Measurements from ENCODE around the gene HOOK1.
"Not testable (repeated sequence)": the region's sequence is repeated elsewhere in the genome, so short reads cannot be mapped to it uniquely, and the experiment has no call there.

Gene HOOK1

DNA sequence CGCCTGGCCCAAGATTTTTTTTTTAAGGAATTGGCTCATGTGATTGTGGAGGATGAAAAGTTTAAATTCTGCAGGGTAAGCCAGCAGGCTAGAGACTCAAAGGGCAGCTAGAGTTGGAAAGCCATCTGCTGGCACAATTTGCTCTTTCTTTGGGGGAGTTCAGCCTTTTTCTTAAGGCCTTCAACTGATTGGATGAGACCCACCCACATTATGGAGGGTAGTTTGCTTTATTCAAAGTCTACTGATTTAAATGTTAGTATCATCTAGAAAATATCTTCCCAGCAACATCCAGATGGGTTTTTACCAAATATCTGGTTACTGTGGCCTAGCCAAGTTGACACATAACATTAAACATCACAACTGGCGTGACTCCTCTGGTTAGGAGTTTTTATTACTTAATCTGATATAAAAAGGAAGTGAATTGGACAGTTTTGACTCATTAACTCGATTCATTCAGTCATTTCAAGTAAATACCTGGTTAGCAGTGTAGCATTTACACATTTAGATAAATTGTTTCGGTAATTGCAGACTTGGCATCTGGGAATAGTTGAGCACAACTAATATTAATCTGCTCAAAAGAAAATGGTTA is 12.4 kb downstream of the HOOK1 start:
- DNase-seq = no peak

DNA sequence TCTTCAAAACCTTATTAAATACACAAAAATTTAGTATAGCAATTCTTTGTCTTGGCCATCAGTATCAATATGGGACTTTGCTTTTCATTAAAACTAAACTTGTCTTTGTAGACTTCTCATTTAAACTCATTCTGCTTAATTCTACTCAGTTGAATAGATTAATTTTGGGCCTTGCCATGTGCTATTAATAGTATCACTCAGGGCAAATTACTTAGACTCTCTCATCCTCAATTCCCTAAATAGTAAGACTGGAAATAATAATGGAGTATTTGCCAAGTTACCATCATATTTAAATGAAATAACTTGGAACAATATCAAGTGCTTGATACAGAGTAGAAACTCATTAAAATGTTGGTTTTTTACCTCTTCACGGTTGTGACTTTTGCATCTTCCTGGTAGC is 13.4 kb downstream of the HOOK1 start:
- no peak for DNase-seq

DNA sequence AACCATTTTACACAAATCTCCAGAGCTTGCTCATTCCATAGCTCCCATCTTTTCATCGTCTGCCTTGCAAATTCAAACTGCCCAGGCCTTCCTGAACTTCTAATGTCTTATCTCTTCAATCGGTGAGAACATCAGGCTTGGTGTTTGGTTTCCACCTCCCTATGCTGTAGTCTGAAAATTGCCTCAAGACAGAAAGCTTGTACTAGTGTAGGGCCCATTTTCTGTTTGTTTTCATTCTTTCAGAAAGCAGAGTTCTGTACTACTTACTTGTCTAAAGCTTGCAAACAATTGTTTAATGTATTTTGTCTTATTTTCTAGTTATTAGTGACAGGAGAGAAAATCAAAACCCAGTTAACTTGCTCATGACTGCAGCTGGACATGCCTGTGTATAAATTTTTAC is 16.8 kb downstream of the HOOK1 start:
- no peak for DNase-seq

DNA sequence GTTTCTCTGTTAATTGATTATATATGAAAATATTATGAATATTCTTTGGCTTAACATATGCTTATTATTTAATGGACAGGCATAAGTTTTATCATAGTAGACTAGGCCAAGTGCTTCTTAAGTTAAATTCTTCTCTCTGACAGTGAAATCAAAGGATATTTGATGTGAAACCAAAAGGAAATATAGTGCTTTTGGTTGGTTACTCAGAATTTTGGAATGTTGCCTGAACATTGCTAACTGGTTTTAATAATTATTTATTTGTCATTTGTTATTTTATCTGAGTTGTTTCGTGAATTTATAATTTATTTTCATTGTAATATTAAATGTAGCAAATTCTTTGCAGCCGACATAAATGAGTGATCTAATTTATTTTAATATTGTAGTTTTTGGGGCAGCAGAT is 18.3 kb downstream of the HOOK1 start:
- no peak for DNase-seq

DNA sequence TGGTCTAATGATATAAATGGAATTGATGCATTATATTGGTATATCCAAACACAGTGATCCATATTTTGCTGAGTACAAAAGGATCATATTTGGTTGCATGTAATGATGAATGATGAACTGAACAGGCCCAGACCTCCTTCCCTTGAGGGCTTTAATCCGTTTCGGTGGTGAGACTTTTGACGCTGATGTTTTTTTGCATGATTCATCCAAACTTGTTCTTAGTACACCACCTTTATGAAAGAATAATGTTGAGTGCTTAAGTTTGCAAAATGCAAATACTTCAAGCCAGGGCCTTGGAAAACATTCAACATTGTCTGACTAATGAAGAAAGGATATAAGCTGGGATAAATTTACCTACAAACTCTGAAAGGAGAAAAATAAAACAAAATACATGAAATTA is 19.2 kb downstream of the HOOK1 start:
- no peak for DNase-seq

DNA sequence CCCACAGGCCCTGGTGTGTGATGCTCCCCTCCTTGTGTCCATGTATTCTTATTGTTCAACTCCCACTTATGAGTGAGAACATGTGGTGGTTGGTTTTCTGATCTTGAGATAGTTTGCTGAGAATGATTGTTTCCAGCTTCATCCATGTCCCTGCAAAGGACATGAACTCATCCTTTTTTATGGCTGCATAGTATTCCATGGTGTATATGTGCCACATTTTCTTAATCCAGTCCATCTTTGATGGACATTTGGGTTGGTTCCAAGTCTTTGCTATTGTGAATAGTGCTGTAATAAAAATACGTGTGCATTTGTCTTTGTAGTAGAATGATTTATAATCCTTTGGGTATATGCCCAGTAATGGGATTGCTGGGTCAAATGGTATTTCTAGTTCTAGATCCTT is 23.1 kb downstream of the HOOK1 start:
- DNase-seq = not testable (repeated sequence)

DNA sequence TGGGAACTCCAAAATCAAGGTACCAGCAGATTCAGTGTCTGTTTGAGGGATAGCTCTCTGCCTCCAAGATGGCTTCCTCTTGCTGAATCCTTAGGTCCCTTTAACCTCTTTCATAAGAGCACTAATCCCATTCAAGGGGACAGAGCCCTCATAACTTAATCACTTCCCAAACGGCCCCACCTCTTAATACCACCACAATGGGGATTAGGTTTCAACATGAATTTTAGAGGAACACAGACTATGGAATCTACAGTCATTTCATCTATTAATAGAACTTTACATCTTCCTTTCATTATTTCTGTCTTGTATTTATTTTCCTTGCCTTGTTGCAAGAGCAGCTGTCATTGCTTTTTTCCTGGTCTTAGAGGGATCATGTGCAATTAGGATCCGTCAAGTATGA is 30.3 kb downstream of the HOOK1 start:
- DNase-seq = no peak

DNA sequence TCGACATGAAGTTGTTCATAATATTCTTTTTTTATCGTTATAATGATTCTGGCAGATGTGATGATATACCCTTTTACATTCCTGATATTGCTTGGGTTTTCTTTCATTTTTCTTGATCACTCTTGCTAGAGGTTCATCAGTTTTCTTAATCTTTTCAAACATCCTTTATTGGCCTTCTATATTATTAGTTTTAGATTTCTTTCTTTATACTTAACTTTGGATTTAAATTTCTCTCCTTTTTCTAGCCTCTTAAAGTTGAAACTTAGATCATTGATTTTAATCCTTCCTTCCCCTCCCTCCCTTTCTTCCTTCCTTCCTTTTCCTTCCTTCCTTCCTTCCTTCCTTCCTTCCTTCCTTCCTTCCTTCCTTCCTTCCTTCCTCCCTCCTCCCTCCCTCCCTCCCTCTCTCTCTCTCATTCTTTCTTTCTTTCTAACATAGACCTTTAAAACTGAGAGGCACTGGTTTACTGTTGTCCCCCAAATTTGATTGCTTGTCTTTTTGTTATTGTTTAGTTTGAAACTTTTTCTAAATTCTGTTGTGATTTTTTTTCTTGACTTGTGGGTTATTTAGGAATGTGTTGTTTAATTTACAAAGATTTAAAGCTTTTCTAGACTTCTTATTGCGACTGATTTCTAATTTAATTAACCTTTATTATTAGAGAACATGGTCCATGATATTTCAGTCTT is 31.6 kb downstream of the HOOK1 start:
- no peak for DNase-seq

DNA sequence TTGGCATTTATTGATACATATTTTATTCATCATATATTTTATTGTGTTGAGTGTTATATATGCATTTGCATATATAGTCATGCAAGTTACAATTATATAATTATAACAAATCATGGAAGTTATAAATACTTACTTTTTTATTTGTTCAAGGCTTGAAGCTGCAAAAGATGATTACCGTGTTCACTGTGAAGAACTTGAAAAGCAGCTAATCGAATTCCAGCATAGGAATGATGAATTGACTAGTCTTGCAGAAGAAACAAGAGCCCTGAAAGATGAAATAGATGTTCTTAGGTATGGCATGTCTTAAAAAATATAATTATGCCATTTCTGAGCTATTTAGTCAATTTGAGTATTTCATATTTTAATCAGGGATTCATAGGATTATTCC is 32.1 kb downstream of the HOOK1 start:
- no peak for DNase-seq

DNA sequence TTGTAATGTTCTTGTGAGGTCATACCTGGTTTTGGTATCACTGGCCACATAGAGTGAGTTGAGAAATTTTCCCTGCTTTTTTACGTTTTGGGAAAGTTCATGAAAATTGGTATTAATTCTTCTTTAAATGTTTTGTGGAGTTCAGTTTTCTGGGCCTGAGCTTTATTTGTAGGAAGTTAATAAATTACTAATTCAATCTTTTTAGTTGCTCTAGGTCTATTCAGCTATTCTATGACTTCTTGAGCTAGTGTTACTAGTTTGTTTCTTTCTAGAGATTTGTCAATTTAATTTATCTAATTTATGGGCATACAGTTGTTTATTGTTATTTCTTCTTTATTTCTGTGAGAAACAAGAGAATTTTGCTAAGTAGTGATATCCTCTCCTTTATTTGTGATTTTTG is 37.4 kb downstream of the HOOK1 start:
- DNase-seq = no peak

DNA sequence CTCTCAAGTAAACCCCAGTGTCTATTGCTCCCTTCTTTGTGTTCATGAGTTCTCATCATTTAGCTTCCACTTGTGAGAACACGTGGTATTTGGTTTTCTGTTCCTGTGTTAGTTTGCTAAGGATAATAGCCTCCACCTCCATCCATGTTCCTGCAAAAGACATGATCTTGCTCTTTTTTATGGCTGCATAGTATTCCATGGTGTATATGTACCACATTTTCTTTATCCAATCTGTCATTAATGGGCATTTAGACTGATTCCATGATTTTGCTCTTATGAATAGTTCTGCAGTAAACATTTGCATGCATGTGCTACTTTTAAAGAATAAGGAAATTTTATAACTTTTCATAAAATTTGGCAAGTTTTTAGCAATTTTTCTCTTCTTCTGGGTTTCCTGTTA is 40.5 kb downstream of the HOOK1 start:
- DNase-seq = not testable (repeated sequence)

DNA sequence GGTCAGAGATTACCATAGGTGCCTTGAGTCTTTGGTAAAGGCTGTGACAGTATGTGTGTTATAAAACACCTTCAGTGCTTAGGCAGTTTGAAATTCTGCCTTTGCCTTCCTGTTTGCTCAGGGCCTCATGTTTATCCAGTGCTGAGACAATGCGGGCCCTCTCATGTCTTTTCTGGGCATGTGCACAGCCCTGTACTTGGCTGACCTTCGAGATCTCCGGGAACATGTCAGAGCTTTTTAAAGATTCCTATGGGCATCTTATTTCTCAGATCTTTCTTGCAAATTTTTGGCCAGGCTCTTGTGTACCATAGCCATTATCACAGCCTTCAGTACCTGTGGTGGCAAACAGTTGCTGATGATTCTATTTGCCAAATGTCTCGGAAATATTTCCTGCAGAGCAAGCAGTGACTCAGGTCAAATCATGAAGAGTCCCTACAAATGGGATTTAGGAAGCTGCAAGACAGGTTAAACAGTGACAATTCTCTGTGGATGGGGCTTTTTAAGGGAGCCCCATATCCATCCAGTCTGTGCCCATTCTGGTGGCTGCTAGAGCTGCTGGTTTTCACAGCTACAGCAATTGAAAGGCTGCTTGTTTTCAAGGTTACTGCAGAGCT is 42.1 kb downstream of the HOOK1 start:
- no peak for DNase-seq

DNA sequence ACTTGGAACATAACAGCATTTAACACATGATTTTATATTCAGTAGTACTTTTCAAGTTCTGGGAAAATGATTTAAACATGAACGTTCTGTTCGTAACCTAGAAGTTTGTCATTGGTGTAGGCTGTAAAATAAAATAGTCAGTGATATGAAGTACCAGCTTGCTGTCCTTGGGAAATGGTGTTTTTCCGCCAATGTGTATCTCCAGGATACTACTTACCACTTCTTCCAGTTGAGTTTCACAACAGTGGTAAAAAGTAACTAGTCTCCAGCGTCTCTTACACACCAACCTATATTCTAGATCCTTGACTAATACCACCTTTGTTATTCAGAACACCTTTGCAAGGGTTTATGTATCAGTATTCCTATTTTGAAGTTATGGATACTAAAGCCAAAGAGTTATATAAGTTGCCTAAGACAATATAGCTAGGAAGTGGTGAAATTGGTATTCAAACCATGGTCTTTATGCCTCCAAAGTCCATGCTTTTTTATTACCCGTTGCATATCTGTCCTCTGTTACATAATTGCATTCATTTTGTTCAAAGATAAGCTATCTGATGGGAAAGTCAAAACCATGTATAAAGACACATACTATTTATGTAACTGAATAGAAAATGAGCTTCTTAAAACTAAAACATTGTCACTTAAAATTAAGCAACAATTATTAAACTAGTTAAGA is 43.1 kb downstream of the HOOK1 start:
- no peak for DNase-seq

DNA sequence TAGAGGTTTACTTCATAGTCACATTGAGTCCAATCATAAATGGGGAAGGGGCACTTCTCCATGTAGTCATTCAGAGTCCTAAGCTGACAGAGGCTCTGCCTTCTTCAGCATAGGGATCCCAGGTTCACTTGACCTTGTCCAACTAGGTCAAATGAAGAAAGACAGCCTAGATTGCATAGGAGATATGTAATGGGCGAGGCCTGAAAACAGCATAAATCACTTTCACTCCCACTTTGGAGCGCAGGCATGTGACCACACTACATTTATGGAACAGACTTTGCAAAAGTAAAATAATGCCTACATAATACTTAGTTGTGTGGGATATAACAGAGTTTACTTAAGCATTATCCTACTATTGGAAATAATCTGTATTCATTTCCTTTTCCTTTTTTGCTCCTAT is 51.7 kb downstream of the HOOK1 start:
- DNase-seq = no peak

DNA sequence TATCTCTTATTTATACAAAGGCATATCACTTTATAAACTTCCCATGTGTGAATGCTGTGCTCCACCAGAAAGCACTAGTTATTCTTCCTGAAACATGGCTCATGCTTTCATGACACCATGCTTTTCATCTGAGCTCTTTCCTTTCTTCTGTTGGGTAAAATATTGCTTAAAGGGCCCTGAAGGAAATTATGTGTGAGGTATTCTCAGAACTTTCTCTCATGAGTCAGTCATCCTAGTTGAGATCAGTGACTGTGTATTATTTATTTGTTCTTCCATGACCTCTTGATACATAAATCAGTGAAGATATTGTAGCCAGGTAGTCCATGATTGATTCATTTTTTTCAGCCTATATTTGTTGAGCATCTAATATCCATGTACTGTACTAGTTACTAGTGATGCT is 57.0 kb downstream of the HOOK1 start:
- DNase-seq = no peak

DNA sequence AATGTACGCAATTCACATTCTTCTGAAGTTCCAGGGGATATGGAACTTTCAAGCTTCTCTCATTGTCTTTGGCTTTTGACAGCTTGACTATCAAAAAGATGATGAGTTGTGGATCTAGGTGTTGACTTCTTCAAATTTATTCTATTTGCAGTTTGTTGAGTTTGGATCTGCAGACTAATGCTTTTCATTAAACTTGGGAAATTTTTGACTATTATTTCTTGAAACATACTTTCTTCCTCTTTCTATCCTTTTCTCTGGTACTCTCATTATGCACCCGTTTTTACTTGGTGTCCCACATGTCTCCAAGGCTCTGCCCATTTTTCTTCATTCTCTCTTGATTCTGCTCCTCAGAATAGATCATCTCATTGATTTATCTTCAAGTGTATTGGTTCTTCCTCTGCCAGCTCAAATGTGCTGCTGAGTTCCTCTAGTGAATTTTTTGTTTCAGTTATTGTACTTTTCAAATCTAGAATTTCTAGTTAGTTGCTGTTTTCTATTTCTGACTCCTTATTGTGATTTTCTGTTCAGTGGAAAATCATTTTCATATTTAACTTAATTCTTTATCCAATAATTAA is 62.4 kb downstream of the HOOK1 start:
- no peak for DNase-seq

DNA sequence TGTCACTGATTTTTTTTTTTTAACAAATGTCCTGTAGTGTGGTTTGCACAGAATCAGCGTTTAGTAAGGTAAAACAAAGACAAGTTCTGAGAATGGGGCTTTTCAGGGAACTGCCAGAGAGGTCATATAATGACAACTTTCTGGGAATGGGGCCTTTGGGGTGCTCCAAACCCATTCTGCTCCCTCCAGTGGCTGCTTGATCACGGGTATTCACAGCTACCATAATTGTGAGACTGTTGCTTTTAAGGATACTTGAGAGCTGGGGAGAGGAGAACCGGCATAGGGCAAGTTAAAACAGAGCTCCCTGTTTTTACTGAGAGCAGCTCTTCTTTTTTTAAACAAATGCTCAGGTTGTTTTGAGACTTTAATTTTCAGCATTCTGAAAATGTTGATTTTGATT is 63.6 kb downstream of the HOOK1 start:
- no peak for DNase-seq

DNA sequence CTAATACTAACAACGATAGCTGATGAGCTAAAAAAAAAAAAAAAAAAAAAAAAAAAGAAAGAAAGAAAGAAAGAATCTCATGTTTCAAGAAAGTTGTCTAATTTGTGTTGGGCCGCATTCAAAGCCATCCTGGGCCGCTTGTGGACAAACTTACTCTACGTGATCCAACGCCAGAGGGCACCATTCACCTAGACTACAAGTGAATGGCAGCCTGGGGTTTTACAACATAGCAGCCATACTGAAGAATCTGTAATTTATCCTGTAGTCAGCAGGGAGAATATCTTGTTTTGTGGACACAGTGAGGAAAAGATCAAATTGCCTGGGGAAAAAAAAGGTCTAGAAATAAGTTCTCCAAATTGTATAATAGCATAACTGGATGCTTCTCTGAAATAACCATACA is 64.8 kb downstream of the HOOK1 start:
- no peak for DNase-seq

DNA sequence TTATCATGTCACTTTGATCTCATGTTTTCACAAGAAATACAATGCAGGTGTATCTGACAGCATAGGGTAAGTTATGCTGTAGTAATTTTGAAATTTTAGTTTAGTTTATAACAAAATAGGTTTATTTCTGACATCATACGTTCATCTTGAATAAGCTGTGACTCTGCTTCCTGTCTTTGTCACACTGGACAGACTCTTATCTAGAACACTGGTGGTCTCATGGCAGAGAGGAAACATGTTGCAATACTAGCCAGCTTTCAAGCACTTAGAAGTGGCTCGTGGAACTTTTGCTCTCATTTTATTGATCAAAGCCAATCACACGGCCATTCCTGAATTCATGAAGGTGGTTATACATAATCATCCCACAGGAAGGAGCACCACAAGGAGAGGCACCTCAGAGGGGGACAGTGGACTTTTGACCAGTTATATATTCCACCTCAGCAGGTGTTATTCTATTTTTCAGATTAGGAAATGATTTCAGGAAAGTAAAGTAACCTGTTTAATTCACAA is 65.3 kb downstream of the HOOK1 start:
- DNase-seq = no peak

DNA sequence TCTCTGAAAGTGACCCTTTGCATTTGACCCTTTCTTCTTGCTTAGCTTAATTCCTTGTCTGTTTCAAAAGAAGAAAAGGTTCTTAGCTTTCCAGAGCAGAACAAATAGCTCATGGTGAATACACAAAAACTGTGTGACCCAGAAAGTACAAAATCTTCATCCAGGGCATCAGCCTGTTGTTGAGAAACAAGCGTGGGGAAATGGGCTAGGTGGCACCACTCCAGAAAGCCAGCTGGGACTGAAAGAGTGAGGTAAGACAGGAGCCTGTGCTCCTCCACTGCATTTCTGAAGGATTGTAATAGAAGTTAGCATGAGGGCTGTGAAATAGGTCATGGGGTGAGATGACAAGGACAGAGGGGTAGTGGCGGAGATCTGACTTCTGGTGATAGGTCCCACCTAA is 66.0 kb downstream of the HOOK1 start:
- DNase-seq = no peak

DNA sequence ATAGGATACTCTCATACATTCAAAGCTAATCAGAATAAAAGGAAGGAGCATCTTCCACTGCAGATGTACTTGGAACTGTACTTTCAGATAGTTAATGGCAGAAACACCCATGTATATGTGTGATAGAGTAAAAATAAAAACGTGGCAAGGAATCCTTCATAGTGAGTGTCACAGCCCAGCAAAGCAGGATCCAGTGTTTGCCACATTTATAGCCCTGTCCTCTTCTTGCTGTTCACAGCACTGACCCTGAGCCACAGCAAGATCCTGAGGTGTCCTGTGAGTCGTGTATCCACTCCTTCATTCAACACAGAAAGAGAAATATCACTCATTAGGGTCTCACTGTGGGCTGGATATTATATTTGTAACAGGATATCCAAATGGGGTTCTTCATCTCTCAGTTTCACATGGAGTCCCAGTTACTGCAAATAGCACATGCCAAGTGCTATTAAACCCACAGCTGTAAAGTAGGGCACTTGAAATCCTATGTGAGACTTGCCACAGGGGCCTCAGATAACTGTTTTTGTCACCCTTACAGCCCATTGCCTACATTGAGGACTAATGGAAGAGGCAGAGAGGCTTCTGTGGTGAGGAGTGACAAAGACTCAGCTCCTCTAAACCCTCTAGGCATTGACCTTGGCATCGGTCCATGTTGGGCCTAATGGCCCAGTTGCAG is 70.5 kb downstream of the HOOK1 start:
- no peak for DNase-seq

DNA sequence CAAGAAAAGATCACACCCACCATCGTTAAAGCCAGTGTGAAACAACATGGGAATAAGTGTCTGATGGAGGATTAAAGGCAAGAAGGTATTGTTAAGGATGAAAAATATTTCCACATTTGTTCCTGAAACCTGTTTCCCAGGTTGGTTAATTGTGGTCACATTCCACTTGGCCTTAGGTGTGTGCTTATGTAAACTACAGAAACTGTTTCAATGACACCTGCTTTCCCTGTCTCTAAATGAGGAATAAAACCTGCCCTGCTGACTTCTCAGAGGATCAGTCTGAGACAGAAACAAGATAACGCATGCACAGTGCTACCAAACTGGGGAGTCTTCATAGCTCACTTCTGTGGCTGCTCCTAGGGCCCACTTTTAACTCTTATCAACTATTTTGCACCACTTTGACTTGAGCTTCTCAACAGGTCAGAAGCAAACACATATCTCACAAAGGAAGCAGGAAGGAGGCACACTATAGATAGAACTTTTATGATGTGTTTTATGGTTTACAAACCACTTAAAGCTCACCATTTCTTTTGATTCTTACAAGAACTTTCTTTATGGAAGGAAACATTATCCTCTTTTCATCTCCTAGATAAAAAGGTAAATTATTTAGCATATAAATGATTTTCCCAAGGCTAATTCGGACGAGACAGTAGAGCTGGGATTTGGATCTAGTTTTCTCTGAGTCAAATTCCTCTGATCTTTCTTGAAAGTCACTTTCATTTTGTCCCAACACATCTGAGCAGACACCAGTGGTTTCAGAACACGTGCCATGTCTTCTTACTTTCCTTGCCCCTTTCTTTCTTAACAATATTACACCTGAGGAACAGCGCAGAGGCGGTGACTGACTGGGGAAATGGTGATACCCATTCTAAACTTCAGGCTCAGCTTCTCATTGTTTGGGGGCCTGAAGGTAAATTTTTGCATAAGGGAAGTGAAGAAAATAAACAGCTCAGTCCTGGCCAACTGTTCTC is 78.4 kb downstream of the HOOK1 start:
- DNase-seq = no peak
